CD14-positive monocyte (primary cell): Measurements from ENCODE around the gene DLG4. TPM values are rescaled to one million over a fixed set of nuclear protein-coding genes. Genes with fewer than 3 reads are reported as not detected.

Experiments
- DNase-seq, 3 donors: peaks; one replicate each; pipeline ENCODE4 v3.0.0-alpha.2; 2011 to 2022
- H2AFZ ChIP-seq: 2 replicates; pipeline ENCODE4 v1.6.0; 2012; ENCODE audit warnings: mild to moderate bottlenecking, low read depth, low read length, inconsistent platforms; ENCODE audit not compliant: insufficient read depth, poor library complexity, severe bottlenecking
- H3K27ac ChIP-seq, 2 donors: 1 replicate in 1 of 2; 2 replicates in 1 of 2; pipeline ENCODE4 v1.5.1; 2012 to 2013; ENCODE audit warnings: low read length in 2 of 2, control low read depth in 1 of 2, inconsistent platforms in 1 of 2, low read depth in 1 of 2, mild to moderate bottlenecking in 1 of 2
- H3K27me3 ChIP-seq, 2 donors: one replicate each; pipeline versions ENCODE4 v1.6.0 to v1.6.1; 2011 to 2013; ENCODE audit warnings: low read length in 2 of 2; ENCODE audit not compliant: control insufficient read depth in 2 of 2, insufficient read depth in 2 of 2
- H3K36me3 ChIP-seq, 2 donors: replicated peaks in 1 of 2; 1 replicate in 1 of 2; 2 replicates in 1 of 2; pipeline versions ENCODE4 v1.5.1 to v1.6.1; 2012 to 2013; ENCODE audit warnings: low read length in 2 of 2, control low read depth in 1 of 2, inconsistent platforms in 1 of 2, mild to moderate bottlenecking in 1 of 2; ENCODE audit not compliant: insufficient read depth in 2 of 2, control insufficient read depth in 1 of 2
- H3K4me1 ChIP-seq, 2 donors: 1 replicate in 1 of 2; 2 replicates in 1 of 2; pipeline versions ENCODE4 v1.5.1 to v1.6.1; 2012 to 2013; ENCODE audit warnings: low read length in 2 of 2, control low read depth in 1 of 2, inconsistent platforms in 1 of 2, mild to moderate bottlenecking in 1 of 2, moderate library complexity in 1 of 2; ENCODE audit not compliant: insufficient read depth in 2 of 2, control insufficient read depth in 1 of 2
- H3K4me2 ChIP-seq: replicated peaks from 2 replicates; pipeline ENCODE3; 2012; ENCODE audit warnings: low read length, moderate library complexity, mild to moderate bottlenecking; ENCODE audit not compliant: poor library complexity, severe bottlenecking; ENCODE audit errors: extremely low read depth
- H3K4me3 ChIP-seq, 3 experiments: fragments of 200-600 bp in 1 of 3; sonication (generic) in 1 of 3; replicated peaks in 1 of 3; 1 replicate in 2 of 3; 2 replicates in 1 of 3; pipeline ENCODE4 v1.5.1; 2011 to 2013; ENCODE audit warnings: low read length in 3 of 3, mild to moderate bottlenecking in 3 of 3, control low read depth in 2 of 3, low read depth in 2 of 3, inconsistent platforms in 1 of 3, moderate library complexity in 1 of 3
- H3K79me2 ChIP-seq: 2 replicates; pipeline ENCODE4 v1.6.0; 2012; ENCODE audit warnings: mild to moderate bottlenecking, control low read depth, inconsistent platforms, low read length, moderate library complexity; ENCODE audit not compliant: insufficient read depth
- H3K9ac ChIP-seq: 2 replicates; pipeline ENCODE4 v1.6.0; 2017; ENCODE audit warnings: low read length, mild to moderate bottlenecking; ENCODE audit not compliant: insufficient read depth, poor library complexity, severe bottlenecking
- H3K9me3 ChIP-seq, 2 donors: replicated peaks in 1 of 2; 1 replicate in 1 of 2; 2 replicates in 1 of 2; pipeline versions ENCODE4 v1.5.1 to v1.6.1; 2012 to 2013; ENCODE audit warnings: low read length in 2 of 2, control low read depth in 1 of 2; ENCODE audit not compliant: control insufficient read depth in 1 of 2, insufficient read depth in 1 of 2
- H4K20me1 ChIP-seq: 2 replicates; pipeline ENCODE4 v1.6.0; 2012; ENCODE audit warnings: mild to moderate bottlenecking, low read length, control low read depth, moderate library complexity; ENCODE audit not compliant: insufficient read depth
- H3K27ac Mint-ChIP-seq, 7 donors: one replicate each; pipeline ENCODE4 v1.8.0; 2020; ENCODE audit warnings: mild to moderate bottlenecking in 7 of 7, mixed read lengths in 7 of 7, moderate library complexity in 6 of 7, inconsistent platforms in 2 of 7
- H3K27me3 Mint-ChIP-seq, 3 donors: one replicate each; pipeline ENCODE4 v1.8.0; 2021 to 2022; ENCODE audit warnings: low read depth in 3 of 3, mild to moderate bottlenecking in 3 of 3, mixed read lengths in 3 of 3, moderate library complexity in 3 of 3, inconsistent platforms in 1 of 3
- H3K36me3 Mint-ChIP-seq, 2 donors: one replicate each; pipeline ENCODE4 v1.8.0; 2020; ENCODE audit warnings: mixed read lengths in 2 of 2, inconsistent platforms in 1 of 2, mild to moderate bottlenecking in 1 of 2
- H3K4me1 Mint-ChIP-seq: one replicate; pipeline ENCODE4 v1.8.0; 2020; ENCODE audit warnings: mild to moderate bottlenecking, mixed read lengths
- H3K4me3 Mint-ChIP-seq, 2 donors: one replicate each; pipeline ENCODE4 v1.8.0; 2020; ENCODE audit warnings: mild to moderate bottlenecking in 2 of 2, mixed read lengths in 2 of 2, moderate library complexity in 1 of 2
- H3K9me3 Mint-ChIP-seq, 7 donors: one replicate each; pipeline ENCODE4 v1.8.0; 2020 to 2022; ENCODE audit warnings: mixed read lengths in 7 of 7, mild to moderate bottlenecking in 6 of 7, moderate library complexity in 6 of 7, inconsistent platforms in 2 of 7
- WGBS: methylation state at CpG from one replicate; pipeline ENCODE4 v1.1.5; 2013; ENCODE audit warnings: missing lambda C conversion rate; ENCODE audit not compliant: insufficient coverage; 5-methylcytosine and 5-hydroxymethylcytosine counted together
- intact Hi-C, 2 donors: fragments of 100-400 bp; cut with micrococcal nuclease; formaldehyde crosslinking; loops; one replicate each; pipeline versions ENCODE4 v1.15.0 to v1.15.1; 2023
- polyA plus RNA-seq, 3 donors: library from polyadenylated mRNA; depleted of rRNA in 1 of 3; unstranded in 2 of 3; stranded (reverse) in 1 of 3; fragments of 300-500 nt in 2 of 3; fragments of >200 nt in 1 of 3; fragmentation: Illumina TruSeq in 2 of 3; gene quantifications; 1 replicate in 2 of 3; 2 replicates in 1 of 3; pipeline ENCODE4 v1.2.3, GENCODE V29; 2012 to 2021
- TF ChIP-seq, protein P1 (sequence below): fragments of 200-600 bp; IDR thresholded peaks from one replicate; pipeline ENCODE4 v1.8.0; 2022; ENCODE audit warnings: antibody characterized with exemption, mild to moderate bottlenecking

DLG4 gene
- polyA plus RNA-seq, 3 donors: 0.37 to 42.6 (median 0.39) TPM

DNA sequence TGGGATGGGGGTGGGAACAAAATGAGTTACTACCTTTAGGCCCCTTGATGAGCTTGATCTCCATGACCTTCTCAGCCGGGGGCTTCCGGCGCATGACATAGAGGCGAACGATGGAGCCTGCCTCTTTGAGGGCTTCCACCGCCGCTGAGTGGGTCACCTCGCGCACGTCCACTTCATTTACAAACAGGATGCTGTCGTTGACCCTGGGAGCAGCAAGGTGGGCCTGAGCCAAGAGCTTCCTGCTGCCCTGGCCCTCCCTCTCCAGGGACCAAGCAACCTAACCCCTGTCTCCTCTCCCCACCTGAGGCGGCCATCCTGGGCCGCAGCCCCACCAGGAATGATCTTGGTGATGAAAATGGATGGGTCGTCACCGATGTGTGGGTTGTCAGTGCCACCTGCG is 16.2 kb downstream of the DLG4 start:
- H3K4me2 ChIP-seq: no peak overlapping the region
- no peak overlapping the region for H3K9ac ChIP-seq
- 96% methylated on average over 14 of the region's 16 CpGs for WGBS
- H3K79me2 ChIP-seq: peaks cover 6% of the 10 kb centered on the region
- H3K27ac Mint-ChIP-seq: peak overlapping the region in 6 of 7 donors; percentile 74 to 98 (median 90)
- peaks cover 15 to 17% of the 10 kb centered on the region in 2 donors for H3K4me1 ChIP-seq
- H3K27ac ChIP-seq: no peak overlapping the region
- peaks cover 28% of the 10 kb centered on the region for H3K4me1 Mint-ChIP-seq
- peak overlapping the region in 1 of 2 donors; percentile 35 for H3K4me3 Mint-ChIP-seq
- TF ChIP-seq, protein P1, sequence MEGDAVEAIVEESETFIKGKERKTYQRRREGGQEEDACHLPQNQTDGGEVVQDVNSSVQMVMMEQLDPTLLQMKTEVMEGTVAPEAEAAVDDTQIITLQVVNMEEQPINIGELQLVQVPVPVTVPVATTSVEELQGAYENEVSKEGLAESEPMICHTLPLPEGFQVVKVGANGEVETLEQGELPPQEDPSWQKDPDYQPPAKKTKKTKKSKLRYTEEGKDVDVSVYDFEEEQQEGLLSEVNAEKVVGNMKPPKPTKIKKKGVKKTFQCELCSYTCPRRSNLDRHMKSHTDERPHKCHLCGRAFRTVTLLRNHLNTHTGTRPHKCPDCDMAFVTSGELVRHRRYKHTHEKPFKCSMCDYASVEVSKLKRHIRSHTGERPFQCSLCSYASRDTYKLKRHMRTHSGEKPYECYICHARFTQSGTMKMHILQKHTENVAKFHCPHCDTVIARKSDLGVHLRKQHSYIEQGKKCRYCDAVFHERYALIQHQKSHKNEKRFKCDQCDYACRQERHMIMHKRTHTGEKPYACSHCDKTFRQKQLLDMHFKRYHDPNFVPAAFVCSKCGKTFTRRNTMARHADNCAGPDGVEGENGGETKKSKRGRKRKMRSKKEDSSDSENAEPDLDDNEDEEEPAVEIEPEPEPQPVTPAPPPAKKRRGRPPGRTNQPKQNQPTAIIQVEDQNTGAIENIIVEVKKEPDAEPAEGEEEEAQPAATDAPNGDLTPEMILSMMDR: no peak
- H3K27me3 Mint-ChIP-seq: peaks cover 1 to 10% (median 1%) of the 10 kb centered on the region in 3 donors
- no peak overlapping the region for H2AFZ ChIP-seq
- H3K9me3 Mint-ChIP-seq: no peaks in the 10 kb centered on the region
- peaks cover 28 to 34% of the 10 kb centered on the region in 2 donors for H3K36me3 ChIP-seq
- no peak overlapping the region for H3K4me3 ChIP-seq
- peaks cover 17% of the 10 kb centered on the region for H4K20me1 ChIP-seq
- no peaks in the 10 kb centered on the region for H3K9me3 ChIP-seq
- H3K27me3 ChIP-seq: no peaks in the 10 kb centered on the region
- DNase-seq: no peak
- peaks cover 31 to 56% of the 10 kb centered on the region in 2 donors for H3K36me3 Mint-ChIP-seq
- intact Hi-C loops: no loop called here

DNA sequence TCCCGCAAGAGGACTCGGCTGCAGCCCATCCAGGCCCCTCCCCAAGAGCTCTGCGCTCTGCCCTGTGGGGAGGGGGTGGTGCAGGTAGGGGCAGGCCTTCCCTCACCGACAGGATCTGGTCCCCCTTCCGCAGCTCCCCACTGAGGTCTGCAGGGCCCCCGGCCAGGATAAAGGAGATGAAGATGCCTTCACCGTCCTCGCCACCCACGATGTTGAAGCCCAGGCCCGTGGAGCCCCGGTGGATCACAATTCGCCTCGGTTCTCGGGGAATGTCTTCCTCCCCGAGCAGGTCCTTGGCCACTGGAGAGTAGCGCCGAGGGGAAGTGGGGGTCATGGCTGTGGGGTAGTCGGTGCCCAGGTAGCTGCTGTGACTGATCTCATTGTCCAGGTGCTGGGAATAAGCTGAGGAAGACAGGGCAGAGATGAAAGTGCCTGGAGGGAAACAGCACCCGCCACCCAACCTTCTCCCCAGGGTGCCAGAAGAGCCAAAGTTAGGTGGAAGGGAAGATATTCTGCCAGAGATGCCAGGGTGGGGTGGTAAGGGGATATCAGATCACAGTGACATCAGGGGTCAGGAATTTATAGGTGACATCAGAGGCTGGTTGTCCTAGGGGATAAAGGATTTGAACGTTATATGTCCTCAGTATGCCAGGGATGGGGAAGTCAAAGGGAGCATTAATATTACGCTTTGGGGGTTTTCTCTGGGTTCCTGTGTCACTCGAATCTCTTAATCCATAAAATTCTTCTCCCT is 22.8 kb downstream of the DLG4 start:
- no peaks in the 10 kb centered on the region for H3K9me3 ChIP-seq
- intact Hi-C loops: no loop called here
- Mint-ChIP-seq H3K36me3 (peaks cover 64 to 90% of the 10 kb centered on the region in 2 donors), H3K27me3 (no peaks in the 10 kb centered on the region), H3K4me3 (no peak overlapping the region), H3K4me1 (no peaks in the 10 kb centered on the region), H3K9me3 (no peaks in the 10 kb centered on the region), H3K27ac (no peak overlapping the region)
- H4K20me1 ChIP-seq: no peaks in the 10 kb centered on the region
- H3K9ac ChIP-seq: no peak overlapping the region
- 97% methylated on average over 16 of the region's 22 CpGs for WGBS
- no peak for DNase-seq
- no peaks in the 10 kb centered on the region for H3K27me3 ChIP-seq
- H3K4me2 ChIP-seq: no peak overlapping the region
- no peak overlapping the region for H3K27ac ChIP-seq
- no peak overlapping the region for H2AFZ ChIP-seq
- TF ChIP-seq, protein P1: no peak
- no peaks in the 10 kb centered on the region for H3K79me2 ChIP-seq
- H3K4me3 ChIP-seq: no peak overlapping the region
- H3K4me1 ChIP-seq: no peaks in the 10 kb centered on the region
- peaks cover 57 to 71% of the 10 kb centered on the region in 2 donors for H3K36me3 ChIP-seq
